HG02798 (cell line): ENCODE results near the gene CCDC74B.
"Not testable (repeated sequence)": the region's sequence is repeated elsewhere in the genome, so short reads cannot be mapped to it uniquely, and the experiment has no call there.

Source experiments
- ATAC-seq: cut with Tn5 transposase; IDR thresholded peaks from one replicate; pipeline ENCODE4 v1.9.1; 2021; ENCODE audit warnings: mild to moderate bottlenecking; ENCODE audit not compliant: unreplicated experiment, poor library complexity

The CCDC74B gene

GRCh38 chr2:130169163-130169562, 24.3 kb upstream of the CCDC74B start:
- not testable (repeated sequence) for ATAC-seq

- ATAC-seq, result not testable (repeated sequence)
Measured at GRCh38 chr2:130166611-130167010, 21.7 kb upstream of the CCDC74B start.

GRCh38 chr2:130165293-130166016, 20.5 kb upstream of the CCDC74B start:
- no peak for ATAC-seq

GRCh38 chr2:130162968-130163367, 18.1 kb upstream of the CCDC74B start:
- no peak for ATAC-seq

GRCh38 chr2:130162486-130162885, 17.6 kb upstream of the CCDC74B start:
- not testable (repeated sequence) for ATAC-seq

- not testable (repeated sequence) for ATAC-seq
Measured at GRCh38 chr2:130160838-130161705, 16.2 kb upstream of the CCDC74B start.

GRCh38 chr2:130160131-130160530, 15.2 kb upstream of the CCDC74B start:
- no peak for ATAC-seq

GRCh38 chr2:130159376-130159775, 14.5 kb upstream of the CCDC74B start:
- ATAC-seq, result not testable (repeated sequence)

- ATAC-seq, result no peak
Measured at GRCh38 chr2:130158631-130159030, 13.7 kb upstream of the CCDC74B start.

GRCh38 chr2:130157825-130158514, 13.1 kb upstream of the CCDC74B start:
- peak; percentile 85 for ATAC-seq

GRCh38 chr2:130157354-130157753, 12.4 kb upstream of the CCDC74B start:
- peak; percentile 48 for ATAC-seq

- no peak for ATAC-seq
Measured at GRCh38 chr2:130156624-130157004, 11.7 kb upstream of the CCDC74B start.

- not testable (repeated sequence) for ATAC-seq
Measured at GRCh38 chr2:130155956-130156623, 11.2 kb upstream of the CCDC74B start.

- ATAC-seq, result no peak
Measured at GRCh38 chr2:130154773-130155765, 10.2 kb upstream of the CCDC74B start.

GRCh38 chr2:130154423-130154770, 9.5 kb upstream of the CCDC74B start:
- not testable (repeated sequence) for ATAC-seq

- not testable (repeated sequence) for ATAC-seq
Measured at GRCh38 chr2:130153721-130154422, 9.0 kb upstream of the CCDC74B start.

- ATAC-seq, result no peak
Measured at GRCh38 chr2:130152816-130153595, 8.1 kb upstream of the CCDC74B start.
